Activated T-helper 1 cell treated with anti-CD3 and anti-CD28 coated beads, Interleukin-2, amount 50 U/mL, for 16 hours (primary cell): ENCODE measurements around the gene PRELP.
"Not testable (repeated sequence)": the region's sequence is repeated elsewhere in the genome, so short reads cannot be mapped to it uniquely, and the experiment has no call there.

Experiments
- DNase-seq, 2 donors: peaks; one replicate each; pipeline ENCODE4 v3.0.0-alpha.2; 2020; ENCODE audit warnings: low read depth in 1 of 2, low spot score in 1 of 2

PRELP gene

GRCh38 chr1:203475012-203475981, at the start of gene PRELP:
Gene PRELP, plus strand, starts transcription at chr1:203475806. Its CDS starts 7,379 bp downstream, at chr1:203483185.
- no peak for DNase-seq

GRCh38 chr1:203426366-203426765, 49.2 kb upstream of the PRELP start:
- DNase-seq: no peak

GRCh38 chr1:203426870-203427269, 48.7 kb upstream of the PRELP start:
- DNase-seq: no peak

- no peak for DNase-seq
These were observed 48.2 kb upstream of the PRELP start for GRCh38 chr1:203427451-203427850.

GRCh38 chr1:203428981-203429599, 46.5 kb upstream of the PRELP start:
- DNase-seq: no peak

- no peak for DNase-seq
These were observed 40.0 kb upstream of the PRELP start for GRCh38 chr1:203435615-203436014.

GRCh38 chr1:203437696-203438315, 37.8 kb upstream of the PRELP start:
- DNase-seq: no peak

GRCh38 chr1:203439131-203439730, 36.4 kb upstream of the PRELP start:
- no peak for DNase-seq

- DNase-seq: no peak
These were observed 34.8 kb upstream of the PRELP start for GRCh38 chr1:203440771-203441170.

- DNase-seq: no peak
These were observed 33.8 kb upstream of the PRELP start for GRCh38 chr1:203441766-203442165.

- no peak for DNase-seq
These were observed 32.8 kb upstream of the PRELP start for GRCh38 chr1:203442821-203443220.

GRCh38 chr1:203443296-203443695, 32.3 kb upstream of the PRELP start:
- DNase-seq: no peak

- no peak for DNase-seq
These were observed 31.4 kb upstream of the PRELP start for GRCh38 chr1:203444171-203444576.

- DNase-seq: no peak
These were observed 28.5 kb upstream of the PRELP start for GRCh38 chr1:203447151-203447550.

- DNase-seq: not testable (repeated sequence)
These were observed 28.0 kb upstream of the PRELP start for GRCh38 chr1:203447598-203447997.

- DNase-seq: no peak
These were observed 27.0 kb upstream of the PRELP start for GRCh38 chr1:203448521-203449061.

GRCh38 chr1:203450001-203450400, 25.6 kb upstream of the PRELP start:
- DNase-seq: no peak

- DNase-seq: no peak
These were observed 25.0 kb upstream of the PRELP start for GRCh38 chr1:203450479-203451149.

- DNase-seq: no peak
These were observed 23.5 kb upstream of the PRELP start for GRCh38 chr1:203451836-203452784.
